Calu3 (cell line): ENCODE data around the gene PCMTD2. TPM values are rescaled to one million over a fixed set of nuclear protein-coding genes. Genes with fewer than 3 reads are reported as not detected.

Experiments
- BruUV-seq: library from RNA; stranded (reverse); fragments of 400-500 nt; replicated peaks from 2 replicates; lab custom pipeline; 2021; lab: Mats Ljungman, UMichigan
- CTCF ChIA-PET: fragments of 300-600 bp; sonication (Branson Sonifier 250); formaldehyde crosslinking; loops from one replicate; lab custom pipeline; 2022; ENCODE audit warnings: antibody characterized with exemption; lab: Charles Lee
- DNase-seq: peaks from one replicate; pipeline ENCODE4 v3.0.0; 2022
- H3K27ac Mint-ChIP-seq: one replicate; pipeline ENCODE4 v1.8.0; 2022; ENCODE audit warnings: mixed read lengths; ENCODE audit not compliant: unreplicated experiment
- H3K27me3 Mint-ChIP-seq: one replicate; pipeline ENCODE4 v1.8.0; 2022; ENCODE audit warnings: mixed read lengths; ENCODE audit not compliant: unreplicated experiment
- H3K36me3 Mint-ChIP-seq: one replicate; pipeline ENCODE4 v1.8.0; 2022; ENCODE audit warnings: mild to moderate bottlenecking, moderate library complexity, mixed read lengths; ENCODE audit not compliant: insufficient read depth, unreplicated experiment
- H3K4me1 Mint-ChIP-seq: one replicate; pipeline ENCODE4 v1.8.0; 2022; ENCODE audit warnings: mild to moderate bottlenecking, low read depth, mixed read lengths; ENCODE audit not compliant: unreplicated experiment
- H3K4me3 Mint-ChIP-seq: one replicate; pipeline ENCODE4 v1.8.0; 2022; ENCODE audit warnings: mild to moderate bottlenecking, low read depth, moderate library complexity, mixed read lengths; ENCODE audit not compliant: unreplicated experiment
- H3K9me3 Mint-ChIP-seq: one replicate; pipeline ENCODE4 v1.8.0; 2022; ENCODE audit warnings: low read depth, mixed read lengths; ENCODE audit not compliant: unreplicated experiment
- intact Hi-C: fragments of 100-400 bp; cut with micrococcal nuclease; formaldehyde crosslinking; loops from one replicate; pipeline ENCODE4 v1.10.0; 2022; ENCODE audit not compliant: unreplicated experiment
- total RNA-seq: library from RNA; stranded (reverse); gene quantifications from 2 replicates; pipeline ENCODE4 v1.2.3, GENCODE V29; 2022
- TF ChIP-seq, protein P1 (sequence below): fragments of 200-600 bp; IDR thresholded peaks from one replicate; pipeline ENCODE4 v1.8.0; 2022; ENCODE audit warnings: antibody characterized with exemption; ENCODE audit not compliant: unreplicated experiment

PCMTD2 gene
- total RNA-seq, 1 experiment from 2014 or later = 62.2 TPM

DNA sequence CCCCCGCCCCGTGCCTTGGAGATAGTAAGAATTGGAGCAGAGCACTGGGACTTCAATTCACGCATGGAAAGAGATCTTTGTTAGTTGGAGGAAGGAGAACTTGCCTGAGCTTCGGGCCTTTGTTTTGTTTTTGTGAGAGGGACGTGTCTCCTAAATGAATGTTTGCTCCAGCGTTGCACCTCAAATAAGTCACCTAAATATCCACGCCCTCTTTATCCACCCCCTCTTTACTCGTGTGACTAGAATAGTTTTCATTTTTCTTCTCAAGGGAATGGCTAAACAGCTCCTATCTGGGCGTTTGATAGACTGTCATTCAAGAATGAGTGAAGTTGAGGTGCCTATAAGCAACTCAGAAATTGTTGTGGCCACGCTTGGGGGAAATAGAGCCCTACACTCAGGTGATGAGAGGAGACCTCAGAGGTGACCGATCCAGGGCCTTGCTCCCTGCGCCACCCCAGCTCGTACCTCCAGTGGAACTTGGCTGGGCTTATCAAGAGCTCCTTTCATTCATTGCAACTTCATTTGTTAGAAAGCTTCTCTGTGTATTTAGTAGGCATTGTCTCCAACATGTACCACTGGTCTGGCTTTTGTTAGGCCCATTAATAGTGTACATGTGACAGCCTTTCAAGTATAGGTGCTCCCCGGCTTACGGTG is 861 bp downstream of the PCMTD2 start:
- CTCF ChIA-PET = interaction anchor here (0.6 to 1.6 kb wide), 2 partner anchors 32 to 139 kb away, joined by 3 to 4 read pairs; no protein-coding TSS in a partner anchor
- H3K27me3 Mint-ChIP-seq = peaks cover 21% of the 10 kb centered on the region
- peaks cover 32% of the 10 kb centered on the region for H3K4me1 Mint-ChIP-seq
- peak overlapping the region; percentile 99 for H3K4me3 Mint-ChIP-seq
- peak overlapping the region; percentile 97 for H3K27ac Mint-ChIP-seq
- H3K36me3 Mint-ChIP-seq = peaks cover 30% of the 10 kb centered on the region
- no peak for DNase-seq
- TF ChIP-seq, protein P1, sequence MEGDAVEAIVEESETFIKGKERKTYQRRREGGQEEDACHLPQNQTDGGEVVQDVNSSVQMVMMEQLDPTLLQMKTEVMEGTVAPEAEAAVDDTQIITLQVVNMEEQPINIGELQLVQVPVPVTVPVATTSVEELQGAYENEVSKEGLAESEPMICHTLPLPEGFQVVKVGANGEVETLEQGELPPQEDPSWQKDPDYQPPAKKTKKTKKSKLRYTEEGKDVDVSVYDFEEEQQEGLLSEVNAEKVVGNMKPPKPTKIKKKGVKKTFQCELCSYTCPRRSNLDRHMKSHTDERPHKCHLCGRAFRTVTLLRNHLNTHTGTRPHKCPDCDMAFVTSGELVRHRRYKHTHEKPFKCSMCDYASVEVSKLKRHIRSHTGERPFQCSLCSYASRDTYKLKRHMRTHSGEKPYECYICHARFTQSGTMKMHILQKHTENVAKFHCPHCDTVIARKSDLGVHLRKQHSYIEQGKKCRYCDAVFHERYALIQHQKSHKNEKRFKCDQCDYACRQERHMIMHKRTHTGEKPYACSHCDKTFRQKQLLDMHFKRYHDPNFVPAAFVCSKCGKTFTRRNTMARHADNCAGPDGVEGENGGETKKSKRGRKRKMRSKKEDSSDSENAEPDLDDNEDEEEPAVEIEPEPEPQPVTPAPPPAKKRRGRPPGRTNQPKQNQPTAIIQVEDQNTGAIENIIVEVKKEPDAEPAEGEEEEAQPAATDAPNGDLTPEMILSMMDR = no peak
- peaks cover 2% of the 10 kb centered on the region for H3K9me3 Mint-ChIP-seq
- intact Hi-C loops = loop anchor here (2.0 to 5.0 kb wide), 2 partner anchors 68 to 124 kb away; no protein-coding TSS in a partner anchor
- BruUV-seq = TSS peak; percentile 36

DNA sequence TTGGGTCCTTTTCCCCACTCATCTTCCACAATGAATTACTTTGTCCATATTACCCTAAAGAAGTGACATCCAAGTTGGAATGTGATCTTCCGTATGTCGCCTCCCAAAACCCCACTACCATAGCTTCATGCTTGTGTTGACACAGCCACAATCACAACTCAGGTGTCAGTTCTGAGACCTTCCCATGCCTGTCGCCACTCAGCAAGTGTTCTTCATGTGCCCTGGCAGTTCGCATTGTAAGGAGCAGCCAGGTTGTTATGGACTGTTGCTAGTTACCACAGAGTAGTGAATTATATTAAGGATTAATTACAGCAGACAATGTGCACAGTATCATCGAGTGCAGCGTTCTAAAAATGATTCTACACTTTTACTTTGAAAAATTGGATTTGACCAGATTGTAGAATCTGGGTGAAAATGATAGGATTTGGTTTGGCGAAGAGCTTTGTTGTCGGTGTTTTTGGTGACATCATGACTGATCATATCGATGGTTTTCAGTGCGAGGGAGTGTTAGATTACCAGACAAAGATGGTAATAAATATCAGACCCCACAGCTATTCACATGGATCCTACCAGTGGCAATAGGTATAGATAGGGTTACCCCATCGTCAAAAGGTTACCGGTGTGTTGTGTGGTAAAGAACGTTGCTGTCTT is 1.7 kb downstream of the PCMTD2 start:
- H3K4me1 Mint-ChIP-seq = peaks cover 32% of the 10 kb centered on the region
- peaks cover 12% of the 10 kb centered on the region for H3K27me3 Mint-ChIP-seq
- intact Hi-C loops = loop anchor here (2.0 to 5.0 kb wide), 2 partner anchors 68 to 125 kb away; no protein-coding TSS in a partner anchor
- CTCF ChIA-PET = no interaction called here
- TF ChIP-seq, protein P1 = no peak
- H3K36me3 Mint-ChIP-seq = peaks cover 30% of the 10 kb centered on the region
- no TSS peak for BruUV-seq
- H3K9me3 Mint-ChIP-seq = peaks cover 2% of the 10 kb centered on the region
- no peak overlapping the region for H3K27ac Mint-ChIP-seq
- peak overlapping the region; percentile 99 for H3K4me3 Mint-ChIP-seq
- no peak for DNase-seq

DNA sequence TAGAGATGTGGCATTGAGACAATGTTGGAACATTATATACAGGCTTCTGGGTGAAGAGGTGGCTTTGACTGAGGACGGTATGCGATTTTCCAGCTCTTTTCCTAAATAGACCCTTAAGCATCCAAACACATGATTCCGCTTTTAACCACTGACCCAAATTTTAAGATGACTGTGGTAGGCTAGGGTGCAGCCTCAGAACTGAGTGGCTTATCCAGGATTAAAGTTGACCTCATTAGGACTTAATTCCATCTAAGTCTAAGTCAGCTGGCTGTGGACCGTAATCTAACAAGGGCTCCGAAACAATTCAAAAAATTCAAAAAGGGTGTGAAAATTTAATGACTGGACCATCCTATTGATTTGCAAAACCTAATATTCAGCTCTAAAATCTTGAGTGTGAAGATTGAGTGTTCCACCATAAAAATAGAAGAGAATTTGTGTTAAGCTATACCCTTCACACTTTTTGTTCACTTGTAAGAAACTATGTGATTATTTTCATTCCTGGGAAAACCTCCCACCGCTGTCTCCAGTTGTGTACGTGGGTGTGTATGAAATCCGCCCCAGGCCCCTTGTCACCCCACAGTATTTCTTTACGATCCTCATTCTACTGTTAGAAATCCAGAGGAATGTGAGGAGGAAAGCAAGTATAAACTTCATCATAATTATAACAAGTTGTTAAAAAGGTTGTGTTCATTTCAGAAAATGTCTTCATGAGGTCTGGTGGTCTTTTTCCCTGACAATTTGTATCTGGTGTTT is 2.7 kb downstream of the PCMTD2 start:
- intact Hi-C loops = loop anchor here (5.0 kb wide), 1 partner anchor 126 kb away; no protein-coding TSS in a partner anchor
- H3K27ac Mint-ChIP-seq = no peak overlapping the region
- no peak for DNase-seq
- no TSS peak for BruUV-seq
- H3K27me3 Mint-ChIP-seq = peaks cover 2% of the 10 kb centered on the region
- no peak overlapping the region for H3K4me3 Mint-ChIP-seq
- peaks cover 2% of the 10 kb centered on the region for H3K9me3 Mint-ChIP-seq
- CTCF ChIA-PET = no interaction called here
- TF ChIP-seq, protein P1 = no peak
- peaks cover 30% of the 10 kb centered on the region for H3K36me3 Mint-ChIP-seq
- peaks cover 32% of the 10 kb centered on the region for H3K4me1 Mint-ChIP-seq

DNA sequence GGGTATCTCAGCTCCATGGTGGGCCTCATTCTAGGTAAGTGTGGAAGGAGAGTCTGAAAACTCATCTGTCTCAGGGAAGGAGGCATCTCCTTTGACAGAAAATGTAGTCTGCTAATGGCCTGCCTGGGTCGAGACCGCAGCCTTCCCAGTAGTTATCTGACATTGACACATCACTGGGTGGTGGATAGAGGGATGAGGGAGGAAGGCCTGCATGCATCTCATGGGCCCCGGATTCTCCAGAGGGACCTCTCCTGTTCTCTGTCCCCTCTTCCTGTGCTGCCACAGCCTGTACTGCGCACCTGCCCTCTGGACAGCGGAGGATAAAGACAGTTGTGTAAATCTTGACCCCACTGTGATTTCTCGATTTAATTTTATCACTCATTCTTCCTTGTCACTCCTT is 4.7 kb downstream of the PCMTD2 start:
- TF ChIP-seq, protein P1 = no peak
- CTCF ChIA-PET = no interaction called here
- Mint-ChIP-seq H3K4me3 (no peak overlapping the region), H3K9me3 (no peaks in the 10 kb centered on the region), H3K27me3 (no peaks in the 10 kb centered on the region), H3K36me3 (peaks cover 20% of the 10 kb centered on the region), H3K4me1 (peaks cover 20% of the 10 kb centered on the region), H3K27ac (no peak overlapping the region)
- no peak for DNase-seq
- intact Hi-C loops = no loop called here
- BruUV-seq = no TSS peak
